ENCODE results near the gene FER.

Gene FER

GRCh38 chr5:108739376-108739775 is 8.3 kb upstream of the FER start (continued):
- TF ChIP-seq ZNF529 (tag by site-specific recombination; IDR thresholded peaks at IDR 0.05; ENCODE audit: insufficient replicate concordance) (no peak), ZNF112 (tag by site-specific recombination; IDR thresholded peaks at IDR 0.05) (no peak), MYNN (tag by site-specific recombination; IDR thresholded peaks at IDR 0.05; ENCODE audit: borderline replicate concordance) (no peak), ZNF843 (tag by site-specific recombination; IDR thresholded peaks at IDR 0.05) (no peak)

GRCh38 chr5:108739906-108740305 is 7.8 kb upstream of the FER start:
- CTCF ChIA-PET = no interaction called here

GRCh38 chr5:108743319-108743718 is 4.4 kb upstream of the FER start:
- Histone ChIP-seq H3K27ac (ENCODE audit: extremely low read depth, low read depth, low read length) (no peak overlapping the region), H3K36me3 (ENCODE audit: control insufficient read depth in 2 of 2, insufficient read depth in 1 of 2, low read length in 2 of 2) (no peaks in the 10 kb centered on the region), H3K9me3 (ENCODE audit: control insufficient read depth, insufficient read depth, low read depth, low read length) (no peaks in the 10 kb centered on the region), H3K4me1 (ENCODE audit: control insufficient read depth, insufficient read depth, low read length) (no peaks in the 10 kb centered on the region), H3K4me3 (ENCODE audit: low read depth, low read length) (no peak overlapping the region)
- ChIA-PET CTCF (no interaction called here), POLR2A (no interaction called here)
- no peak for TF ChIP-seq ZNF837 (tag by site-specific recombination; IDR thresholded peaks at IDR 0.05)
- no peak for TF ChIP-seq MYNN (tag by site-specific recombination; IDR thresholded peaks at IDR 0.05; ENCODE audit: borderline replicate concordance)
- no peak for TF ChIP-seq ZNF449 (tag by site-specific recombination; IDR thresholded peaks at IDR 0.05)
- TF ChIP-seq HOXC10 (CRISPR knock-in tag; IDR thresholded peaks at IDR 0.05) = no peak
- TF ChIP-seq ZNF18 (tag by site-specific recombination; IDR thresholded peaks at IDR 0.05) = no peak
- no peak for TF ChIP-seq ZNF26 (tag by site-specific recombination; IDR thresholded peaks at IDR 0.05)
- no peak for TF ChIP-seq ZNF398 (tag by site-specific recombination; IDR thresholded peaks at IDR 0.05)
- TF ChIP-seq ZNF157 (tag by site-specific recombination; IDR thresholded peaks at IDR 0.05) = no peak

More at GRCh38 chr5:108739906-108740305, 7.8 kb upstream of the FER start:
- H3K4me1 ChIP-seq (ENCODE audit: control insufficient read depth, insufficient read depth, low read length) = no peaks in the 10 kb centered on the region; the same call in 1 of the 2 replicates
- H3K9me3 ChIP-seq (ENCODE audit: control insufficient read depth, insufficient read depth, low read depth, low read length) = no peaks in the 10 kb centered on the region
- TF ChIP-seq ZNF473 (tag by site-specific recombination; IDR thresholded peaks at IDR 0.05) (no peak), MEIS1 (CRISPR knock-in tag; IDR thresholded peaks at IDR 0.05; ENCODE audit: borderline replicate concordance) (no peak), ZIC2 (tag by site-specific recombination; IDR thresholded peaks at IDR 0.05) (no peak), ZNF202 (tag by site-specific recombination; IDR thresholded peaks at IDR 0.05; ENCODE audit: borderline replicate concordance) (no peak), ZBTB7A (tag by site-specific recombination; IDR thresholded peaks at IDR 0.05; ENCODE audit: low read depth) (no peak), YY2 (tag by site-specific recombination; IDR thresholded peaks at IDR 0.05) (no peak)
- no peak overlapping the region for H3K27ac ChIP-seq (ENCODE audit: extremely low read depth, low read depth, low read length)
- POLR2A ChIA-PET = no interaction called here
- H3K36me3 ChIP-seq (ENCODE audit: control insufficient read depth in 2 of 2, insufficient read depth in 1 of 2, low read length in 2 of 2) = no peaks in the 10 kb centered on the region
- no peak overlapping the region for H3K4me3 ChIP-seq (ENCODE audit: low read depth, low read length)
